Stimulated activated CD8-positive, alpha-beta memory T cell treated with anti-CD3 and anti-CD28 coated beads, Interleukin-15, amount 100 ng/mL, for 48 hours (primary cell): Measurements from ENCODE around the gene DDX23.
"Not testable (repeated sequence)": the region's sequence is repeated elsewhere in the genome, so short reads cannot be mapped to it uniquely, and the experiment has no call there.

Source experiments
- DNase-seq, 2 donors: peaks; one replicate each; pipeline ENCODE4 v3.0.0-alpha.2; 2020; ENCODE audit warnings: low read depth in 2 of 2

Gene DDX23

DNA sequence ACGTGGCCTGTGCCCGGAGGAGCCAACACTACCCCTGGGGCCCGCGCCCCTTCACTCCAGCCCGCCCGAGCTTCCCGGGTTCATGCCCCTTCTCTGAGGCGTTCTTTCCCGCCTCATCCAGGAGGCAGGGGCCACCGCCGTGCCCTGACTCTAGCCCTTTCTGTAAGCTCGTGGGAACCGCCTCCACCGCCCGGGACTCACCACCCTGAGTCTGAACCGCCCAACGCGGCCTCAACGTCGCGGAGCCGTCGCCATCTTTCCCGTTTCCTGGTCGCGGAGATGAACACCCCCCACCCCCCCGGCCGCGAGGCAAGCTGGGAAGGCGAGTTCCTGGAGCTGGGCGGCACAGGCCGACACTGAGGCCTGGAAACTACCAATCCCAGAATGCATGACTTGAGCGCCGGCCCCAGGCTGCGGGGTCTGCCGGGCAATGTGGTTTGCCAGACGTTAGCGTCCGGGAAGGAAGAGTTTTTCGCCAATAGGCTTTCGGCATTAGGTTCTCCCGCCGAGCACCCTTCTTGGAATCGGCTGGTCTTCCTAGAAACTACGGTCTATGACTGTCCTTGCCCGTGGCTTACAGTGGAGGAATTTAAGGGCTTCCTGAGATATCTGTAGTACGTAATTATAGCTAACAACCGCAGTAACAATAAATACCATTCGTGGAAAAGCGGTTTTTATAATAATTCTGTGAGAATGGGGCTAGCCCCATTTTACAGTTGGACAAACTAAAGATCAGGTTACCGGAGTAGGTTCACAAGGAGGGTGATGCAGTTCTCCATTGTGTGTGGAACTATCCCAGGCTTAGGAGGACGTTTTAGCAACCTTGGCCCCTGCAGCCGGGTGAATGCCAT lies at the start of gene DDX23:
TSS of gene DDX23 (minus strand) at position 281 of the 851 bp plus-strand sequence. CDS start 6,381 bp downstream, outside the sequence.
- DNase-seq, result peak; percentile 91

DNA sequence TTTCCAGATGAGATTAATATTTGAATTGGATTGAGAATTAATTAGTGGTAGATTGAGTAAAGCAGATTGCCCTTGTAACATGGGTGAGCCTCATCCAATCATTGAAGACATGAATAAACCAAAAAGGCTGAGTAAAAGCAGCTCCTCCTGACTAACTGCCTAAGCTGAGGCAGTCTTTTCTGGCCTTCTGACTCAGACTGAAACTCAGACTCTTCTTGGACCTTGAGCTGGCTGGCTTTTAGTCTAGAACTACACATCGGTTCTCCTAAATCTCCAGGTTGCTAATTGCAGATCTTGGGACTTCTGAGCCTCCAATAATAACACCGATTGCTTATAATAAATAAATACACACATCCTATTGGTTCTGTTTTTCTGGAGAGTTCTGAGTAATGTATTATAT lies 49.3 kb upstream of the DDX23 start:
- no peak for DNase-seq

DNA sequence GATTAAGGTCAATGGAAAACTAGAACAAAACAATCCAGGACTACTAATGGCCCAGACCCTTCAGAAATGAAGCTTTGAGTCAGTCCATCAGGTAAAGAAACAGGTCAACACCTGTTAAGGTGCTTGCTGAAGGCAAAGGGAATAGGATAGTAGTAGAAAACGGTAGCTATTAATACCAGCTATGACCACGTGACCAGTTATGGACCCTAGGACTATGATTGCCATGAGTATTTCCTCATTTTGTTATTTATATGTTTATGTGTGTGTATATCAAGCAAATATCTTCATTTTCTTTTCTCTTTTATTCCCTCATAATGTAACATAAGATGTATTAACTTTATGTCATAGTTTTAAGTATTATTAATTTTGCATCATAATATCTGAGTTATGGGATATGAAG lies 47.7 kb upstream of the DDX23 start:
- no peak for DNase-seq

DNA sequence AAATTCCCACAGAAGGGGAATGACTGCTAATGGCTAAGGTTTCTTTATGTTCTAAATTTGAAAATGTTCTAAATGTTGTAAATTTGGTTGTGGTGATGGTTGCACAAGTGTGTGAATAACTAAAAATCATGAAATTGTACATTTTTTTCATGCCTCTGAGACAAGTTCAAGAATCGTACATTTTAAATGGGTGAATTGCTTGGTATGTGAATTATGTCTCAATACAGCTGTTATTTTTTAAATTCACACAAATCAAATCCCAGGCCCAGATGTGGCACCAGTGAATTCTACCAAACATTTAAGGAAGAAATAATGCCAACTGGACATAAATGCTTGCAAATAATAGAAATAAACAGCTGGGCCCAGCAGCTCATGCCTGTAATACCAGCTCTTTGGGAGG lies 42.3 kb upstream of the DDX23 start:
- DNase-seq, result no peak

DNA sequence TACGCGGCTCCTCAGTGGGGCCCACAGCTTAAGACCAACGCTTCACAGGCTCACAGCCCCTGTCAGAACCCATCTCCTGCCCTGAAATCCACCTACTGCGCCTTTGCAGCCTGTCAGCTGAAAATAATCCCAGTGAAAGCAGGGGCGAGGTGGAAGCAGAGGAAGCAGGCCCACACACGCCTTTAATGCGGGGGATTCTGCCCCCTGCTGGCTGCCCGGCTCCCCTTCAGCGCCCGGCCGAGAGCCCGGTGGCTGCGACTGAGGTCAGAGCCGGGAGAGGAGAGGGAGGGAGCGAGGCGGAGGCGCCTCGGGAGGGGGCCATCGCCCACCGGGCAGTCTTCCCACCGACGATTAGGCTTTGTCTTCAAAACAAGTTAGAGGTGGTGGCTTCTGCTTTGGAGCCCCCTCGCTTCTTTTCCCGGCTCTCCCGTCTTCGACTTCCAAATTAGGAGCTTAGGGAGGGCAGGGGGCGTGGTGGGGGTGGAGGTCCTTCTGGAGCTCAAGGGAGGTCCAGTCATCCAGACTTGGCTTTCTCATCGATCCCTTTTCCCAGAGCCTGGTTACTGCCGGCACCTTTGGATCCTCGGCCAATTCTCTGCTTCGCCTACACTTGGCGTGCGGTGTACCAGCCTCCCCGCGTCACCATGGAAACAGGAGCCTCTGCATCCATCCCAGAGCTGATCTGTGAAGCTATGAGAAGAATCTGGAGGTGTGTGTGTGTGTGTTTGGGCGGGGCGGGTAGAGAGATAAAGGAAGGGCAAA lies 38.9 kb upstream of the DDX23 start:
- DNase-seq, result peak; percentile 56 to 58

DNA sequence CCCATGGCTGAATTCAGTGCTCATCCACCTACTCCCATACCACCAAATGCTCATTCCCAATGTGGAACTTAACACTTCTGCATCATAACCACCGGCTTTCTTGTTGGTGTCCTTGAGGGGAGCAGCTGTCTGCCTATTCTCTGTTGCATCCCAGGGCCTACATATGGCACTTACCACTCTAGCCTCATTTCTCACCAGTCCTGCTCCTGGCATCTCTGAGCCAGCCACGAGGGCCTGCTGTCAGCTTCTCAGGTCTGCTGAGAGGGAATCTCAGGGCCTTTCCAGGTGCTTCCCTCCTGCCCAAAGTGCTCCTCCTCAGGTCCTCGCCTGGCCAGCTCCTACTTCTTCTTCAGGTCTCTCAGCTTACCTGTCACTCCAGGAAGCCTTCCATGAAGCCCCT lies 37.7 kb upstream of the DDX23 start:
- no peak for DNase-seq

DNA sequence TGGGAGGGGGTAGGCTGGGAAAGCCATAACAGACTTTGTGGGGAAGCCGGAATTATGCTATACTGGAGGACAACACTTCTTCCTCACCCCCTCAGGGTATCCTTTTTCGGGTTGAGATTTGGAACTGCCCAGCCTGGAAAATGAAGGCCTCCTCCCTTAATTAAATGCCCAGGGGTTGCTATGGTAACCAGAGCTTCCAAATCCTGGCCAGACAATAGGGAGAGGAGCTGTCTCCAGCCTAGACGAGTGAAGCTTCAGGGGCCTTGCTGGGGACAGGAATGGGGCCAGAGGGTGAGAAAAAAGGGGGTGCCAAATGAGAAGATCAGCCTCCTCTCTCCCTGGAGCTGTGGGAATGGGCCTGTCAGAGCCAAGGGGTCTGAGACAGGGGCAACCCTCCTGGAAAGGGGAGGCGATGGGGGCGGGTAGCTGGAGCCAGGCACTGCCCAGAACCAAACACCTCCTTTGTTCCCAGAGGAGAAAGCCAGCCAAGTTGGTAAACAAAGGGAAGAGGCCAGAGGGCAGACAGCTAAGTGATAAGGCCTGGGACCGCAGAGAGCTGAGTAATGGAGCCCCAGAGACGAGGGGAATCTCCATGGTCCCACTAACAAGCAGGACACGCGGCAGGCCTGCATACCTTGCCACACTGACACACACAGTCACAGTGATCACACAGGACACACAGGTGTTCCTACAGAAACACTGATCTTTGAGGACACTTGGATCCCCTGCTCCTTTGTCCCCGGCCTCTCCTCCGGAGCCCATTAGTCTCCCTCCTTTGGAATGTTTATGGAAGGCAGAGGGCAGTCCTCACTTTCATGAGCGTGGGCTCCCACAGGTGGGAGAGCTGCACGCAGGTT lies 31.6 kb upstream of the DDX23 start:
- DNase-seq, result no peak

DNA sequence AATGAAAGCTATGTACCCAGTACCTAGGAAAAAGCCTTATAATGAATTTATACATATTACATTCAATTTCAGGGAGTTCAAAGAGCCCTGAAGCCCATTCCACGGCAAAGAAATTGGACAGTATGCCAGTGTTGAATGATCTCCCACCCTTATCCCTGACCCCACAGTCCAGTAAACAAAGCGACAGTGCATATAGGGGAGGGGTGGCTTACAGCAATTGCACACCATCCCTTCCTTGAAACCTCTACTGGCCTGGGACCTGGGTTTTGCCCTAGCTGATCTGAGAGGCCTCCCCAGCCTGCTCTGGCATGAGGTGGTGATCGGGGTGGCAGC lies 31.0 kb upstream of the DDX23 start:
- DNase-seq, result no peak

DNA sequence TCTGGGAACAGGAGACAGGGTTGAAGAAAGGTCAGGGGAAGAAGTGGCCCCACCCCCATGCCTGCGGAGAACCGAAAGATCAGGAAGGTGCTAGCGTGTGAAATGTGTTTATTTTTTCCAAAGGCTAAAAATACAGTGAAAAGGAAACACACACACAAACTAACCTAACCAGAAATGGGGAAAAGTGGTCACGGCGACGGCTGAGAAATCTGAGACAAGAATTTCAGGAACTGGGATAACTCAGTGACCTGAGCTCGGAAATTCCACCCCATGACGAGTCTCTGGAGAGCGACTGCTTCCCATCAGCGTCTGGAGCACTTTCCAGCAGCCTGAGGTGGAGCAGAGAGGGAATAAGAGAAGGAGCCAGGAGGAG lies 30.3 kb upstream of the DDX23 start:
- DNase-seq, result no peak

DNA sequence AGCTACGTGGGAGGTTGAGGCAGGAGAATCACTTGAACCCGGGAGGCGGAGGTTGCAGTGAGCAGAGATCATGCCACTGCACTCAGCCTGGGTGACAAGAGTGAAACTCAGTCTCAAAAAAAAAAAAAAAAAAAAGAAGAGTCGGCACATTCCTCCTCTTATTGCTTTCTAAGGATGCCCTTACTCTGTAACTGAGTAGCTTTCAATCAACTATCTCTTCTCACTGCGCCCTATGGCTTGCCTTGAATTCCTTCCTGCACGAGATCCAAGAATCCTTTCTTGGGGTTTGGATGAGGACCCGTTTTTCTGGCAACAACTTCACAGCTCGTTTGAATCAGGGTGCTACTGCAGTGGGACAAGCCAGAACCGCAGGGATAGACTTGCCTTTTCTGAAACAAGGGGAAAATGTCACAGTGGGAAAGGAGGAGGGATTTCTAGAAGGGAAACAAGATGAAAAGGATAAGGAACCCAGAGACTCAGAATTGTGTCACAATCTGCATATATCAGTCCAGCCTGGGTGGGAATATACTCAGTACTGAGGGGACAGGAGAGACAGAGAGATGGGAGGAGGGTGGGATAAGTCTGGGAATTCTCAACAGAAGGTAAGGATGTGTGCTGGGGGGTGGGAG lies 29.8 kb upstream of the DDX23 start:
- DNase-seq, result no peak

DNA sequence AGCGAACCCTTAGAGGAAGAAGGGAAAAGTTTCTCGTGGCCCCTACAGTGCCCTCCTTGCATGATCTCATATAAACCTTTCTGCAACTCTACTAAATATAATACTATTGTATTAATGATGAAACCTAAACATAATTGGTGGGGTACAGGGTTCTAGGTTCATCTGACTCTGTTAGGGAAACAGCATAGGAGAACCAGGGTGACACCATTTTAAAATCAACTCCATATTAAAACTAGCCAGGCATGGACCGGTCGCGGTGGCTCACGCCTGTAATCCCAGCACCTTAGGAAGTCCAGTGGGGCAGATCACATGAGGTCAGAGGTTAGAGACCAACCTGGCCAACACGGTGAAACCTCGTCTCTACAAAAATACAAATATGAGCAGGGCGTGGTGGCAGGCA lies 28.7 kb upstream of the DDX23 start:
- DNase-seq, result no peak

DNA sequence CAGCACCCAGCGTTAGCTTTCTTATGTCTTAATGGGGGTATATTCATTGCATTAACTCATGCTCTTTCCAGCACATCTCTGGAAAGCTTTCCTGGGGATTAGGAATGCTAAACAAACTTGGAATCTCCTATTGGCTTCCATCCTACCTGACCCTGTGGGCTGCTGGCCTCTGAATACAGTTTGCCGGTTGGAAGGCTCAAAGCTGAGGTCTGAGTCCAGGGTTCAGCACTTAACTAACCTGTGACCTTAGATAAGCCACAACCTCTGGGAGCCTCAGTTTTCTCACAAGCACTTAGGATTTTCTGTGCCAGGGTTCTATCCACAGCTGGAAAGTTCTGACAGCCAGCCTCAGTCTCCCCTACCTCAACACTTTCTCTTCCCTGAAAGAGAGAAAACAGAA lies 26.6 kb upstream of the DDX23 start:
- DNase-seq, result no peak

DNA sequence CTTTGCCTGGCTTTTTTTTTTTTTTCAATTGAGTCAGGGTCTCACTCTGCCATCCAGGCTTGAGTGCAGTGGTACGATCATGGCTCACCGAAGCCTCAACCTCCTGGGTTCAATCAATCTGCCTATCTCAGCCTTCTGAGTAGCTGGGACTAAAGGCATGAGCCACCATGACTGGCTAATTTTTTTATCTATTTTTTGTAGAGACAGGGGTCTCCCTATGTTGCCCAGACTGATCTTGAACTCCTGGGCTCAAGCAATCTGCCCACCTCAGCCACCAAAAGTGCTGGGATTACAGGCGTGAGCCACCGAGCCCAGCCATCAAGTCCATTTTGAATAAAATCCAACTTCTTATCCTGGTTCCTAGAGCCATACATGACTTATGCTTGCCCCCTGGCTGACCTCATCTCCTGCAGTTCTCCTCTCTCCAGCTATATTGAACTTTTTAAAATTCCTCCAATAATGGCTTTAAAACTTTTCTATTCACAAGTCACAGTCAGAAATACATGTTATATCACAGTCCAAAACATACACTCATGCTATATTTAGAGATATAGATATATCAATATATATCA lies 24.1 kb upstream of the DDX23 start:
- no peak for DNase-seq

DNA sequence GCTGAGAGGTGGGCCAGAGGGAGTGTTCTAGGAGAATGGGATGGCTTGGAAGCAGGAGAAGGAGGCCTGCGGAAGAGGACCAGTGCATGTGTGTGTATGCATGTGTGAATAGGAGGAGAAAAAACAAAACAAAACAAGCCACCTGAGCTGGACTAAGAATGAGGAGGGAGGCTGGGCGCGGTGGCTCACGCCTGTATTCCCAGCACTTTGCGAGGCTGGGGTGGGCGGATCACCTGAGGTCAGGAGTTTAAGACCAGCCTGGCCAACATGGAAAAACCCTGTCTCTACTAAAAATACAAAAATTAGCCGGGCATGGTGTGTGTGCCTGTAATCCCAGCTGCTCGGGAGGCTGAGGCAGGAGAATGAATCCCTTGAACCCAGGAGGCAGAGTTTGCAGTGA lies 21.6 kb upstream of the DDX23 start:
- DNase-seq, result not testable (repeated sequence)

DNA sequence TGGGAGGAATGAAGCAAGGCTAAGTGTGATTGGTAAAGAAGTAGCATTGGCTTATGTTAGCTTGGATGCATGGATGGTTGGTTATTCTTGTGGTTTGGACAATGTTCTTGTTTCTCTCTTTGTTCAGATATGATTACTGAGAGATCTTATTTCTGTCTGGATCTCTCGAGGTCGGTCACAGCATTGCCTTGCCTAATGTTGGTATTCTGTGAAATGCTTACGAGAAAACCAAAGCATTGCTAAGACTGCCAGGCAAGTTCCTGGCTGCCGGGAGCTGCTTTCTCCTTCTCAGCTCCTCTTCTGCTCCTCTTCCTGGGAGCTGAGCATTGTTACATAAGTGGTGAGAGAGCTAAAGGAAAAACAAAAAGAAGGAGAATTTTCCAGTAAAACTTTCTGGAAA lies 21.1 kb upstream of the DDX23 start:
- no peak for DNase-seq

DNA sequence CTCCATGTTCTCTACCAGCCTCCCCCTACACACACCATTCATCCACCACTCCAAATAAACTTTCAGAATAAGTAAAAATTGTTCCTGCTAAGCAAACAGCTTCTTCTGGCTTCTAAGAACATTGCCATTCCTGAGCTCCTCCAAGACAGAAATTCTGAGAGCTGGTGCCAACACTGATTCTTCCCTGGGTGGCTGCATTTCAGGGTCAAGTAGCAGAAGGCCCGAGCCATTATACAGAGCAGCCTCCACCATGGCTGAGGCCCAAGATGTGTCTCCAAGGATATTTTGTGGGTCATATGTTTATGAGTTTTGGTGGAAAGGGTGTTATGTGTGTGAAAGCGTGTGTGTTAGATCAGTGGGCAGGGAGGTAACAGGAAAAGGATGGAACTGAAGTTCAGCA lies 17.2 kb upstream of the DDX23 start:
- DNase-seq, result no peak

DNA sequence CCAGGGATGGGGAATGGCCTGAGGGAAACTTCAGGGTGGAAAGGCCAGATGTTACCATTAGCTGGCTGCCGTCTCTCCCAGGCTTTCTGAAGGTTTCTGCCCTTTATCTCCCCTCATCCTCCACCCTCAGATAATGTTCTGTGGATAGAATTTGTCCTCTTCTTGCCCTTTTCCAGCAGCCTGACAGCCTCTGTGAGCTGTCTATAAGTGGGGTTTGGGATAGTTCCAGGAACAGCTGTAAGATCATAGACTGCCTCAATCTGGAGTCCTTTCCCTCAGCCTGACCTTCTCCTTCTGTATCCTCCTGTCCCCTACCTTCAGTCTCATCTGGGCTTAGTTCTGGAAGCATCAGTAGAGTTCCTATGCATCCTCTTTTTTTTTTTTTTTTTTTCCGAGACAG lies 16.5 kb upstream of the DDX23 start:
- no peak for DNase-seq

DNA sequence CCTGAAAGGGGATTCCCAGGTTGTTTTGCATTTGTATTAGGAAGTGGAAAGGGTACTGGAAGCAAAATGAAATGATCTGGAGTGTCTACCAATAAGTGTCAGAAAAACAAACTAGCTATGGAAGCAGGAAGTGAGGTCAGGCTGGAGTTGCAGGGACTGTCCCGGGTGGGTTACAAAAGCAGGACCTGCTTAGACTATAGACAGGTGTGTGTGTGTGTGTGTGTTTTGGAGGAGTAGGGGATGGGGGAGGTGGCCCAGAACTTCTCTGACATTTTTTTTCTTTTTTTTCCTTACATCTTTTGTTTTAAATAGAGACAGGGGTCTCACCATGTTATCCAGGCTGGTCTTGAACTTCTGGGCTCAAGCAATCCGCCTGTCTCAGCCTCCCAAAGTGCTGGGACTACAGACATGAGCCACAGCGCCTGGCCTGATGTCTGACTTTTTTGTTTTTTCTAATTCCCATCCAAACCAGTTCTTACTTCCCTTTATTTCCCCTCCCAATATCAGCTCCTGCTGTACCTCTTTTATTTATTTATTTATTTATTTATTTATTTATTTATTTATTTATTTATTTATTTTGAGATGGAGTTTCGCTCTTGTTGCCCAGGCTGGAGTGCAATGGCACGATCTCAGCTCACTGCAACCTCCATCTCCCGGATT lies 14.2 kb upstream of the DDX23 start:
- no peak for DNase-seq

DNA sequence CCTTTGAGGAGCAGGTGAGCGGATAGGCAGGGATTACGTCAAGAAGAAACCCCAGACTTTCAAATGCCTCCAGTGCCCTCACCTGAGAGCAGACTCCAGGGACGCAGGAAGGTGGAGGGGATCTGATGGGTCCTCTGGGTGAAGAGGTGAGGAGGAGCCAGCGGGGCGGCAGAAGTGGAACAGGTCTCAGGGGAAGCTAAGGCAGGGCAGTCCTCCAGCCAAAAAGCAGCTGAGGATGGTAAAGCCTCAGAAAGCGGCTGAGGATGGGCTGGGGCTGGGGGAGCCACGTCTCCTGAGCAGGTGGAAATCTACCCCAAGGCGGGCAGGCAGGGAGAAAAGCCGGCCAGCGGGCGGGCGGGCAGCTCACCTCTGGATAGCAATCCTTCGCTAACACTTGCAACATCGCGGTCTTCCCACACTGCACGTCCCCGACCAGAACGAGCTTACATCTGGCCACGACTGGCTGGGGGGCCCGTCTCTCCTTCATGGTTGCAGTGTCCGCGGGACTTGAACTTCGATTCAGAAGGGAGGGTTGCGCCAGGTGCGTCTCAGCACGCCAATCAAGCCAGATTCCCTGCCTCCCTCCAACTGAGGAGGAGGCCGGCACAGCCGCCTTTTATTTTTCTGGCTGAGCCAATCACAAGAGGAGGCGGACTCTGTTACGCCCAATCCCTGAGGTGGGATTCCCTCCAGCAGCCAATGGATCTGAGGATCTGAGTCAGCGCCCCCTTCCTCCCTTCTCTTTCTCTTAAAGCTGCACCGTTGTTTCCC lies 13.5 kb upstream of the DDX23 start, which contains the start of gene RND1:
TSS of gene RND1 (minus strand) at position 590 of the 771 bp plus-strand sequence. CDS start at position 487, 103 bp downstream.
- DNase-seq, result peak; percentile 76 to 77

DNA sequence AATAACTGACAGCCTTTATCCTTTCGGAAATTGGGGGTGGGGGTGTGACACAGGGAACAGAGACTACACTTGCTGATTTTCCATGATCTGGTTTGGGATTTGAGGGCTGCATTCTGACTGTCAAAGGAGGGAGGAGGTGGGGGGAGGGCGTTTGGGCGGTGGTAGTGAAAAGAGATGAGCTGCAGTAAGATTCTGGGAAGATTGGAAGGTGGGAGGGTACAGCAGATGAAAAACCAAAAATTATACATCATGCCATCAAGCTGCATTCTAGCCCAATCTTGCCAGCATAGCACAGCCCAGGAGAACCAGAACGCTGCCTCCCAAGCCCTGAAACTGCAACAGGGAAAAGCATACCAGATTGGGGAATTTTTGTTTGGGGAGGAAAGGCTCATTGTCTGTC lies 11.3 kb upstream of the DDX23 start:
- DNase-seq, result no peak
